ENCODE results near the gene TAS2R1.

DNA sequence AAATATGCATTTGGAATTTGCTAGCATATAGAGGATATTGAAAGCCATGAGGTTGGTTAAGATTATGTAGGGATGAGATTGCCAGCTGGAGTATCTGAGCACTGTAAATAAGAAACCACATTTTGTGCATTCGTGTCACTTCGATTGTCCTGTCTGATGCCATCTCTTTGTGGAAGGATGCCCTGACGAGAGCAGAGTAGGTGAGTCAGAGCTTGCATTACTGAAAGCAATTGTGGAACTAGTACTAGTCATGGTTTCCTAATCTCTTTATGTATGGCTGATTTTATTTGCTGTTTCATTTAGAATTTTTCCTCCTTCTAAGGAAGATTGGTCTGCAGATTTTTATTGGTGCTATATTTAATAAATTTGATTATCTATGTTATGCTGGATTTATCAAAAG is 14.5 kb upstream of the TAS2R1 start:
- TF ChIP-seq CTCF (conservative IDR thresholded peaks at IDR 0.05) (no peak), ZFX (IDR thresholded peaks at IDR 0.05) (no peak)

Measured in C4-2B (cell line).